ENCODE results near the gene CYP27B1.

- TF ChIP-seq MYC (IDR thresholded peaks at IDR 0.05; ENCODE audit: insufficient read depth, insufficient read length, insufficient replicate concordance, low read length, severe bottlenecking), result no peak
- TF ChIP-seq POLR2A (IDR thresholded peaks at IDR 0.05; ENCODE audit: low read depth, low read length), result no peak
- TF ChIP-seq POLR2AphosphoS5 (IDR thresholded peaks at IDR 0.05; ENCODE audit: low read length), result no peak
- no peak for TF ChIP-seq CTCF (IDR thresholded peaks at IDR 0.05 in 2 of 3, conservative IDR thresholded peaks at IDR 0.05 in 1 of 3; ENCODE audit: control insufficient read depth in 2 of 3, extremely low read depth in 1 of 3, insufficient read depth in 1 of 3, low read depth in 3 of 3, low read length in 3 of 3)
- no peak for TF ChIP-seq FOS (IDR thresholded peaks at IDR 0.05; ENCODE audit: borderline replicate concordance, extremely low read depth, insufficient read length)
- TF ChIP-seq E2F8 (IDR thresholded peaks at IDR 0.05; ENCODE audit: low read depth, partially characterized antibody), result no peak
- no peak for TF ChIP-seq E2F4 (IDR thresholded peaks at IDR 0.05; ENCODE audit: low read depth, low read length)
- no peak for TF ChIP-seq USF1 (IDR thresholded peaks at IDR 0.05; ENCODE audit: borderline replicate concordance, extremely low read length, insufficient read depth, low read depth, low read length)
- TF ChIP-seq FOXM1 (IDR thresholded peaks at IDR 0.05; ENCODE audit: low read depth, low read length), result no peak
- no peak for TF ChIP-seq EP300 (IDR thresholded peaks at IDR 0.05; ENCODE audit: borderline replicate concordance in 1 of 2, control insufficient read depth in 1 of 2, low read depth in 2 of 2, low read length in 2 of 2)
- no peak for TF ChIP-seq ZNF592 (IDR thresholded peaks at IDR 0.05)
- no peak for TF ChIP-seq EZH2 (IDR thresholded peaks at IDR 0.05; ENCODE audit: borderline replicate concordance, control insufficient read depth, low read depth, low read length)
Measured at GRCh38 chr12:57749061-57749460, 17.8 kb downstream of the CYP27B1 start.

Data from GM12878 (cell line).